Vagina (tissue), 2 donors: ENCODE data around the gene MPPED2.

Source experiments
- CTCF ChIP-seq, 3 experiments: fragments of 450-650 bp in 2 of 3; fragments of 200-600 bp in 1 of 3; sonication (generic) in 1 of 3; IDR thresholded peaks; one replicate each; pipeline ENCODE4 v1.5.1; 2017 to 2019; ENCODE audit warnings: antibody characterized with exemption in 3 of 3, mild to moderate bottlenecking in 2 of 3, moderate library complexity in 2 of 3
- POLR2A ChIP-seq, 2 donors: fragments of 450-650 bp; IDR thresholded peaks; one replicate each; pipeline ENCODE4 v1.6.1; 2017; ENCODE audit warnings: antibody characterized with exemption in 2 of 2, mild to moderate bottlenecking in 2 of 2, moderate library complexity in 2 of 2
- POLR2AphosphoS5 ChIP-seq, 2 donors: sonication (generic); formaldehyde crosslinking; IDR thresholded peaks; one replicate each; pipeline ENCODE4 v1.9.0; 2017; ENCODE audit warnings: antibody characterized with exemption in 2 of 2, mild to moderate bottlenecking in 2 of 2, low read depth in 1 of 2; ENCODE audit not compliant: insufficient read depth in 1 of 2

GRCh38 chr11:30511408-30511807 is 74.7 kb downstream of the MPPED2 start:
- TF ChIP-seq CTCF (IDR thresholded peaks at IDR 0.05) (no peak), POLR2A (IDR thresholded peaks at IDR 0.05) (no peak), POLR2AphosphoS5 (IDR thresholded peaks at IDR 0.05; ENCODE audit: insufficient read depth in 1 of 2, low read depth in 1 of 2) (no peak)
